ENCODE results near the gene CERS1.
"Not testable (repeated sequence)": the region's sequence is repeated elsewhere in the genome, so short reads cannot be mapped to it uniquely, and the experiment has no call there.

The CERS1 gene

GRCh38 chr19:18917593-18917992 is 21.6 kb upstream of the CERS1 start:
- not testable (repeated sequence) for DNase-seq

- peak; percentile 59 for DNase-seq
These were observed 19.7 kb upstream of the CERS1 start for GRCh38 chr19:18915639-18916038.

DNA sequence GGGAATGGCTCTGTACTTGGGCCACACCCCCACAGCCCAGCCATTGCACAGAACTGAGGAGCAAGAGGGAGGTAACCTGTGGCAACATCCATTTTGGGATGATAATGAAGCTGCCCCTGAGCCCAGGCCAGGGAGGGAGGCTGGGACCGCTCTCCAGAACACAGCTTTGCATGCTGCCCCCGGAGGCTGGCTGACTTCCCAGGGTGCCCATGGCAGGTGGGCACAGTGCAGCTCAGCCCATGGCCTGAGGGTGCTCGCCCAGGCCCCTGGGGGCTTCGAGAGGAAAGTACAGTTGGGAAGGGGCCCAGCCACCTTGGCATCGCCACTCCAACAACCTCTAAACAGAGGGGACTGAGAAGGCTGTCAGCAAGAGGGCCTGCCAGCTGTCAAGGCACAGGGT is 17.5 kb upstream of the CERS1 start:
- DNase-seq = no peak

- no peak for DNase-seq
These were observed 17.0 kb upstream of the CERS1 start for GRCh38 chr19:18912933-18913332.

GRCh38 chr19:18910801-18911436 is 15.0 kb upstream of the CERS1 start:
- DNase-seq = no peak

DNA sequence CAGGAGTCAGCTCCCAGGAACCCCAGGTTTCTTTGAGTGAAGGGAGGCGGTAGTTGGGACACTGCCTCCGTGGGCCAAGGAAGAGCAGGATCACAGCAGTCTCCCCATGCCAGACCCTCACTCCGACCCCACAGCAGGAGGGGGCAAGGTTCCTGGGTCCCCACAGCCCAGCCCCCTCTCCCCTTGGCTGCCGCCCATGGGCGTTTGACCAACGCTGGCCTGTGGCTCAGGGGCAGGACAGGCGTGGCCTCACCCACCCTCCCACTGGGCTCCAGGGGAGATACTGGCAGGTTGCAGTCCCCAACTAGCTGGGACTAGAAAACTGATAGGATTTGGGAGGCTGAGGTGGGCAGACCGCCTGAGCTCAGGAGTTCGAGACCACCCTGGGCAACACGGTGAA is 14.1 kb upstream of the CERS1 start:
- DNase-seq = no peak

GRCh38 chr19:18908917-18909619 is 13.1 kb upstream of the CERS1 start:
- no peak for DNase-seq

DNA sequence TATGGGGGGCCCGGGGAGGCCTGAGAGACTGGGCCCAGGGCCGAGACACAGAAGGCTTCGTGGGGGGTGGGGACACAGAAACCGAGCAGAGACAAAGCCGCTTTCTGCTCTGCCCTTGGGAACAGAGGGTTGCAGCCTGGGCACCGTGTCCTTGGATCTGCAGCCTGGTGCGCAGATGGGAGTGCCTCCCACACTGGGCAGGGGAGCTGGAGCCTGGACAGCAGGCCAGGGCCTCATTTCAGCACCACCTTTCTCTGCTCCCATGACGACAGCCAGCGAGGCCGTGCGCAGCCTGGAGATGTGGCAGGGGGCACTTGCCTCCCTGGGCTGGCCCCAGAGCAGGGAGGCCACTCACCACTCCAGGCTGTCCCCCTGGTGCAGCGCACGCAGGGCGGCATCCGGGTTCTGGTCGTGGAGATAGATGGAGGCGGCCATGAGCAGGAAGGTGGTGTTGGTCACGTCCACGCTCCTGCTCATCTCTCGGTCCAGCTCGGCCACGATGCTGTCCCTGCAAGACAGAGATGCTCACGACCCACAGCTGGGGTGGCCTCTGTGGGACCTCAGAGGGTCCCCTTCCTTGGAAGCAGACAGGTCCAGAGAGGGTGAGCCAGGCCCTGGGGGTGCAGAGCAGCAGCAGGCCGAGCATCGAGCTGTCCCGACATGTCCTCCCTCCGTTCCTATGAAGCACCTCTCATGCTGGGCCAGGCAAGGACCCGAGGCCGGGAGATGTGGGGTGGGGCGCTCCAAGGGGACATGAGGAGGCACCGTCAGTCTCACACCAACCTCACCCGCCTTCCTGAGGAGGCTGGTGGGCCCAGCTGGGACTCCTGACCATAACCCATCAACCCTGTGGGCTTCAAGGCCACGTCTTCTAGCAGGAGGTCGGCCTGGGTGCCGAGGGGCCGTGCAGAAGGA is 10.9 kb upstream of the CERS1 start:
- no peak for DNase-seq

GRCh38 chr19:18905513-18906236 is 9.7 kb upstream of the CERS1 start:
- DNase-seq = no peak

GRCh38 chr19:18905058-18905456 is 9.1 kb upstream of the CERS1 start:
- no peak for DNase-seq

DNA sequence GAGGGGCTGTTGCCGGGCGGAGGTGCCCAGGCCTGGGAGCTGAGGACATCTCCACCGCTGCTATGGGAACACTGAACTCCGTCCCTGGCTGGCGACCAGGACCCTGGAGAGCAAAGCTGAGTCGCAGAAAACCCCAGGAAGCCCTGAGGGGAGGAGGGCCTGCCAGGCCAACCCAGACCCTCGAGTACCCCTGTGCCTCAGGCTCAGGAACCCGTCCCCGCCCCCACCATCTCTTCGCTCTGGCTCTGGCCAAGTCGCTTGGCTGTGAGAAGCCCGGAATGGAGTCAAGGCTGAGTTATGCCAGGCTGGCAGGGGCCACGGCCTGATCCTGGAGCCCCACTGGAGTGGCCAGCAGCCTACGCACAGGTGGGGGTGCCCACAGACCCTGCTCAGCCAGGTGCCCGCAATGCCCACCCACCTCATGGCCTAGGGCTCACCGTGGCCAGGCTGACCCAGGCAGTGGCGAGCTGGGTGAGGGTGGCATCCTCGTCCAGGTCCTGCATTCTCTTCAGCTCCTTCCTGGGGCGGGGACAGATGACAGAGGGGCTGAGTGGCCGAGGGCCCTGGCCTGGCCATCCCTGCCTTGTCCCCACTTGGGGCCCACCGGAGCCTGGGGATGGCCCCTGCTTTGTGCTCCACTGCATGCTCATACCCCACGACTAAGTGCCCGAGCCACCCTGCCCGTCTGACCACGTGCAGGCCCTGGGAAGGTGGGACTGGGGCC is 8.5 kb upstream of the CERS1 start:
- no peak for DNase-seq

DNA sequence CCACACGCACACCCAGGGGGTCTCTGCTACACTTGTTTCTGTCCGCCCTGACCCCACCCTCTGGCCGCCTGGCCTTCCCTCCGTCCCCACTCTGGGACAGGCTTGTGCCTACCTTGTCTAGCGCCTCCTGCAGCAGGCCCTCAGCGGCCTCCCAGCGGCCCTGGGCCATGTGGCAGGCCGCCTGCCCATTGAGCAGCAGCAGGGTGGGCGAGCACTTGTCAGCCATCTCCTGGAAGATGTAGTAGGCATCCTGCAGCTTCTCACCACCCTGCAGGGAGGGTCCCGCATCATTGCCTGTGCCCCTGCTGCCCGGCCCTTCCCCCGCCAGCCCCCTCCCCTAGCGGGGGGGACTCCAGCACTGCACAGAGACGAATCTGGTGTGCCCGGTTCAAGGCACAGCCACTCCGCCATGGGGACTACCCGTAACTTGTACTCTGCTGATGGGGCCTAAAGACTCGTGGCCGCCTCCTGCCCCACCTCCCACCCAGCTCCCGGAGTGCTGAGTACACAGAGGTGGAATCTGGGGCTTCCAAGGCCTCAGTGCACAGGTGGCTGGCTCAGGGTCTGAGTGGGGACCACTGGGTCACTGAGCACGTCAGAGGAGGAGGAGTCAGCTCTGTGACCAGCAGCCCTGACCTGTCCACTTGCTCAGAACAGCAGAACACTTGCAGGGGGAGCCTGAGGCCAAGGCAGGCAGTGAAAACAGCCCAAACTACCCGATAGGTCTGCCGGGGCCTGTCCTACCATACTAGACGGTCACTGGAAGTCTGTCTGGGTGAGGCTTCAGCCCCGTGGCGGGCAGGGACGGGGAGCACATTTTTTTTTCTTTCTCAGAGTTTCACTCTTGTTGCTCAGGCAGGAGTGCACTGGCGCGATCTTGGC is 7.4 kb upstream of the CERS1 start:
- DNase-seq = no peak

- DNase-seq = not testable (repeated sequence)
These were observed 6.6 kb upstream of the CERS1 start for GRCh38 chr19:18902519-18902918.

DNA sequence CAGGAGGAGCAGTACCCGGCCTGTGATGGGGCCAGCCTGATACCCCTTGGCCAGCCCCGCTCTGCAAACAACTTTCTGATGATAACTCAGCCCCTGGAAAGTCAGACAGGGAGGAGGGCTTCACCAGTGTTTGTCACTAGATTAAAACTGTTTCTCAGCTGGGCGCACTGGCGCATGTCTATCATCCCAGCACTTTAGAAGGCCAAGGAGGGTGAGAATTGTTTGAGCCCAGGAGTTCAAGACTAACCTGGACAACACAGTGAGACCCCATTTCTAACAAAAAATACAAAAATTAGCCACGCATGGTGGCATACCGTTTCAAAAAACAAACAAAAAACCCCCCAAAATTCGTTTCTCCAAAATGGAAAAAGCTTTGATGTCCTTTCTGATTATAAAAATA is 5.5 kb upstream of the CERS1 start:
- DNase-seq = no peak

DNA sequence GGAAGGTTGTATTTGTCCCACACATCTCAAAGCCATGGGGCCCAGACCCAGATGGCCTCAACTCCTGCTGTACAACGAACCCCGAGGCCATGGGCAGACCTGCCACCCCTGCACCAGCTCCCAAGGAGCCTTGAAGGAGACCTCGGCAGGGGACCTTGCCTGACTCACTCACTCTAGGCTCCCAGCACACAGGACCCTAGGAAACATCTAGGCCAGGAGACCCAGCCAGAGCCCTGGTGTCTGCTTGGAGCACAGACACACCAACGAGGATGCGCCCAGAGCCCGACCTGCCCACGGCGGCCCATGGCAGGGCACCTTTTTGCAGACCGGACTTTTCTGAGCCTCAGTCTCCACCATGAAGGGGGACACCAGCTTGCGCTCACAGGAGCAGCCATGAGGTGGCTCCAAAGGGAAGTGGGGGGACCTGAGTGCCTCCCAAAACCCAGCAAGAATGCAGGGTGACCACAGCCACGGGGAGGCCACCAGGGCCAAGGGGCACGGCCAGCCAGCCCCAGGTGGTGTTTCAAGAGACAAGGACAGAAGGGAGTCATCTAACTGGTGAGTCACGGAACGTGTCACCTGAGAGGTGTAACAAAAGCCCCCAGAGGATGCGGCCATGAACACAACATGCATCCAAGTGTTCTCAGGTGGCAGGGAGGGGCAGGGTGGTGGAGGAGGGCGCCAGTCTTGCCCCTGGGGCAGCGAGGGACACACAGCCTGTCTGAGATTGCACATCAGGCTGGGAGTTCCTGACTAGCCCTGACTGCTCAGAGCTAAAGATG is 4.9 kb upstream of the CERS1 start:
- no peak for DNase-seq

- DNase-seq = no peak
These were observed 3.9 kb upstream of the CERS1 start for GRCh38 chr19:18899624-18900560.

DNA sequence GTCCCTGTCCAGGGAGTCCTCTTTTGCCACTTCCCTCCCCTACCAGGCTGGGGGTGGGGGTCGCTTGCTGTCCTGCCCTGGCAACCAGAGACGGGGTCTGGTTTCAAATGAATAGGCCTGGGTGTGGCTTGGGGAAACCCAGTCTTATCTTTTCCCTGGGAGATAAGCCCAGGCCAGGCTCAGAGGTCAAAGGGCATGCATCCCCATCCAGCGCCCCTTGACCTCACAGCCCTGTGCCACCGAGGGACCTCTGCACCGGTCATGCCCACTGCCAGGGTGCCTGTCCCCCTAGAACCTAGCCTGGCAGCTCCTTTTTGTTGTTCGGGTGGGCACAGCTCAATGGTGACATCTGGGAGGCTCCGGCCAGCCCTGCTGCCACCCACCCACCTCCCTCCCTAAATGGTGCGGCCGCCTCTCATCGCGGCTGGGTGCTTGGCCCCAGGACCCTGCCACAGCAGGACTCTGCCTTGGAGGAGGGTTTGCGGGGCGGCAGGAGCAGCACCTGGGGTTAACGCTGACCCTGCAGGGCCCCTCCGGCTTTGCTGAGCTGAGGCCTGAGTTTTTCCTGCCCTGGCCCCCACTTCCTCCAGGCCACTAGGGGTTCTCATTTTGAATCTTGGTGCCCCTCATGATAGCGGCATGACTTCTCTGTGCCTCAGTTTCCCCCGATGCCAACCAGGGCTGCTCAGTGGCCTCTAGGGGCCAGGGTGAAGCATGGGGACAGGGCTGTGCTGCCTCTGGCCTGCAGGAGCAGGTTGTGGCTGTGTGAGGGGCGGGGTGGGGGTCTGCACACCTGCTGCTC is 2.9 kb upstream of the CERS1 start:
- DNase-seq = no peak

- no peak for DNase-seq
These were observed 2.2 kb upstream of the CERS1 start for GRCh38 chr19:18898081-18898606.

Measured in activated CD4-positive, alpha-beta T cell treated with anti-CD3 and anti-CD28 coated beads, Interleukin-2, Interleukin-6, amounts not matched to agents 100 ng/mL and 50 ng/mL, durations not matched to agents 16 hours and 8 hours (primary cell).